Endothelial cell of umbilical vein (primary cell): ENCODE results near the gene RIMBP2.

ENCODE experiments used
- CTCF ChIP-seq, 2 donors: IDR thresholded peaks; 1 replicate in 1 of 2; 2 replicates in 1 of 2; pipeline ENCODE4 v1.5.1; 2011; ENCODE audit warnings: low read length in 2 of 2, mild to moderate bottlenecking in 2 of 2, moderate library complexity in 2 of 2, control low read depth in 1 of 2, inconsistent platforms in 1 of 2, low read depth in 1 of 2; ENCODE audit not compliant: insufficient read depth in 1 of 2; ENCODE audit errors: extremely low read depth in 1 of 2
- EZH2 ChIP-seq: IDR thresholded peaks from 2 replicates; pipeline ENCODE4 v1.6.1; 2012; ENCODE audit warnings: borderline replicate concordance, low read depth, mild to moderate bottlenecking, moderate library complexity, low read length, inconsistent platforms; ENCODE audit not compliant: severe bottlenecking
- MYC ChIP-seq: IDR thresholded peaks from one replicate; pipeline ENCODE4 v1.6.1; 2011; ENCODE audit warnings: mild to moderate bottlenecking, low read depth, low read length
- POLR2A ChIP-seq: IDR thresholded peaks from 2 replicates; pipeline ENCODE4 v1.6.1; 2012; ENCODE audit warnings: low read depth, mild to moderate bottlenecking, control low read depth, low read length
- POLR2AphosphoS5 ChIP-seq: IDR thresholded peaks from 2 replicates; pipeline ENCODE4 v1.6.1; 2012; ENCODE audit warnings: low read depth, mild to moderate bottlenecking, control low read depth, low read length, moderate library complexity; ENCODE audit not compliant: insufficient read depth

- TF ChIP-seq EZH2 (no peak), MYC (no peak), CTCF (IDR thresholded peaks at IDR 0.05; ENCODE audit: extremely low read depth in 1 of 2, insufficient read depth in 1 of 2, low read depth in 1 of 2, low read length in 2 of 2) (no peak), POLR2A (no peak), POLR2AphosphoS5 (no peak)
These were observed 163.6 kb downstream of the RIMBP2 start for GRCh38 chr12:130552483-130552996.
